ENCODE data around the gene PZP. TPM values are rescaled to one million over a fixed set of nuclear protein-coding genes. Genes with fewer than 3 reads are reported as not detected.
"Not testable (repeated sequence)": the region's sequence is repeated elsewhere in the genome, so short reads cannot be mapped to it uniquely, and the experiment has no call there.

PZP gene
- total RNA-seq, 1 experiment from 2014 or later, result not detected

DNA sequence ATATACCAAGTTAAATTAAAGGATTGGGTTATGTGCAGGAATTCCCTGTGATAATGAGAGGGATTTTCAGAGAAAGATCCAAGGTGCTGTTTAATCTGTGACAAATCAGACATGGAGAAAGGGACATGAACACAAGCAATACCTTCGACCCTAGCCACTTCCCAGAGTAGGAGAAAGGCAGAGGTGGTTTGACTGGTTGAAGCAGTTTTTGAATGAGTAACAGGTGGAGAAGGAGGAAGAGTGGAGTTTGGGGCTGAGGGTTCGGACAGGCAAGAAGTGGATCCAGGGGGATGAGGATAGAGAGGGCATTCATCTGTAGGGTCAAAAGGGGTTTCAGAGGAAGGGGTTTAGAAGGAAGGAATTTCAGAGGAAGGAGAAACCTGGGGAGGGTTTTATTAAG lies 65.1 kb downstream of the PZP start:
- Histone ChIP-seq H4K20me1 (ENCODE audit: insufficient read depth) (no peaks in the 10 kb centered on the region), H3F3A (ENCODE audit: insufficient read depth, low read depth) (no peaks in the 10 kb centered on the region), H3K4me1 (replicated peaks; ENCODE audit: insufficient read depth) (no peaks in the 10 kb centered on the region), H3K4me3 (no peak overlapping the region), H3K27me3 (ENCODE audit: insufficient read depth, low read depth) (no peaks in the 10 kb centered on the region; the same call in 1 of the 2 replicates), H3K36me3 (ENCODE audit: low read depth) (no peaks in the 10 kb centered on the region), H3K9me3 (ENCODE audit: insufficient read depth, low read depth) (0 out of 2 replicates have a peak, but pooled peaks cover 3% of the 10 kb centered on the region), H3K79me2 (ENCODE audit: low read depth) (no peaks in the 10 kb centered on the region), H2AFZ (no peak overlapping the region), H3K9me2 (ENCODE audit: insufficient read depth) (no peaks in the 10 kb centered on the region), H3K27ac (no peak overlapping the region), H3K4me2 (no peak overlapping the region)
- ChIA-PET CTCF (no interaction called here), POLR2A (ENCODE audit: unreplicated experiment) (no interaction called here)
- BruUV-seq (replicated peaks), result no TSS peak
- TF ChIP-seq CTCF (conservative IDR thresholded peaks at IDR 0.05), result no peak
- TF ChIP-seq EZH2 (IDR thresholded peaks at IDR 0.05; ENCODE audit: low read depth), result no peak
- intact Hi-C loops (cut with micrococcal nuclease; ENCODE audit: unreplicated experiment), result no loop called here
- no peak for DNase-seq

DNA sequence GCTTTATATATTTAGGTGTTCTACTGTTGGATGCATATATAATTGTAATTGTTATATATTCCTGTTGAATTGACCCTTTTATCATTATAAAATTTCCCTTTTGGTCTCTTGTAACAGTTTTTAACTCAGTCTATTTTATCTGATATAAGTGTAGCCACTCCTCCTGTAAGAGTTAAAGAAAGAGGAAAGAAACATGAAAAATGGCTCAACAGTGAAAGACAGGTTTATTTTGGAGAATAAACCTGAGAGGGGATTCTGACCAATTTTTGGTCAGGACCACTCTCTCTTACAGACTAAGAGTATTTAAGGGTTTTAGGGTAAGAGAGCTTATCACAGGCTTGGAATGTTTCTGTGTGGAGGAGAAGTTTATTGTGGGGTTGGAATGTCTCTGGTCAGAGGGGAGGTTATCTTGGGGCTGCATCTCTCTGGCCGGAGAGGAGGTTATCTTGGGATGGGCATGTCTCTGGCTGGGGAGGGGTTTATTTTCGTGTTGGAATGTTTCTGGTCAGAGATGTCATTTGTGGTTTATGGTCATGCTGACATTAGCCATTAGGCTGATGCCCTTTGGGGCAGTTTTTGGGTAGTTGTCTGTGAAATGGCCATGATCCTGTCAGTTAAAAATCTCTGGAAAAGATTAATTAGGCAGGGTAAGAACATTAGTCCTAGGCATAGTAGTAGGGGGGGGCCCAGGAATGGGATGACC lies 68.5 kb downstream of the PZP start:
- H3K4me1 ChIP-seq (replicated peaks; ENCODE audit: insufficient read depth); H3K4me3 ChIP-seq; H3K27ac ChIP-seq; H3K9me2 ChIP-seq (ENCODE audit: insufficient read depth); H3F3A ChIP-seq (ENCODE audit: insufficient read depth, low read depth); BruUV-seq (replicated peaks); H4K20me1 ChIP-seq (ENCODE audit: insufficient read depth); H3K36me3 ChIP-seq (ENCODE audit: low read depth); H3K79me2 ChIP-seq (ENCODE audit: low read depth); H3K4me2 ChIP-seq; H3K9me3 ChIP-seq (ENCODE audit: insufficient read depth, low read depth); POLR2A ChIA-PET (ENCODE audit: unreplicated experiment); CTCF ChIA-PET; H3K27me3 ChIP-seq (ENCODE audit: insufficient read depth, low read depth); H2AFZ ChIP-seq; intact Hi-C loops (cut with micrococcal nuclease; ENCODE audit: unreplicated experiment); DNase-seq: not testable (repeated sequence)

- no peaks in the 10 kb centered on the region for H3K36me3 ChIP-seq (ENCODE audit: low read depth)
- no peaks in the 10 kb centered on the region for H3K9me3 ChIP-seq (ENCODE audit: insufficient read depth, low read depth)
- H4K20me1 ChIP-seq (ENCODE audit: insufficient read depth), result no peaks in the 10 kb centered on the region
- no peaks in the 10 kb centered on the region for H3K27me3 ChIP-seq (ENCODE audit: insufficient read depth, low read depth)
- POLR2A ChIA-PET (ENCODE audit: unreplicated experiment), result interaction anchor here (0.6 kb wide), 1 partner anchor 1030 kb away, joined by 4 read pairs; no protein-coding TSS in a partner anchor
- CTCF ChIA-PET, result no interaction called here
- no peaks in the 10 kb centered on the region for H3K4me1 ChIP-seq (replicated peaks; ENCODE audit: insufficient read depth)
- intact Hi-C loops (cut with micrococcal nuclease; ENCODE audit: unreplicated experiment), result no loop called here
- no peak overlapping the region for H3K4me2 ChIP-seq
- no peak for TF ChIP-seq EZH2 (IDR thresholded peaks at IDR 0.05; ENCODE audit: low read depth)
- no peak for TF ChIP-seq CTCF (conservative IDR thresholded peaks at IDR 0.05)
- H3K79me2 ChIP-seq (ENCODE audit: low read depth), result no peaks in the 10 kb centered on the region
- no TSS peak for BruUV-seq (replicated peaks)
- DNase-seq, result no peak
- H3K27ac ChIP-seq, result no peak overlapping the region
- no peaks in the 10 kb centered on the region; the same call in 1 of the 2 replicates for H3K9me2 ChIP-seq (ENCODE audit: insufficient read depth)
- H2AFZ ChIP-seq, result no peak overlapping the region
- H3F3A ChIP-seq (ENCODE audit: insufficient read depth, low read depth), result no peaks in the 10 kb centered on the region
- no peak overlapping the region for H3K4me3 ChIP-seq
Observed at GRCh38 chr12:9135903-9136310, 72.3 kb downstream of the PZP start.

All from PC-9 (cell line).